HepG2 (cell line): ENCODE results near the gene CDC25C. TPM values are rescaled to one million over a fixed set of nuclear protein-coding genes. Genes with fewer than 3 reads are reported as not detected.

Experiments
- ATAC-seq: fragments of 200-7000 bp; cut with Tn5 transposase; 3 replicates; pipeline ENCODE4 v1.9.1; 2020; ENCODE audit warnings: mild to moderate bottlenecking, moderate library complexity
- BruUV-seq: library from RNA; stranded (reverse); fragments of 400-500 nt; replicated peaks from 2 replicates; lab custom pipeline; 2021; lab: Mats Ljungman, UMichigan
- CTCF ChIA-PET: fragments of 300-600 bp; formaldehyde crosslinking; extraction: SDS; loops from one replicate; lab custom pipeline; 2021; ENCODE audit warnings: low total read pairs, inconsistent platforms, low intra/inter-chr PET ratio; lab: Yijun Ruan, JAX
- POLR2A ChIA-PET: fragments of 350-600 bp; sonication (Branson Sonifier 250); formaldehyde crosslinking; loops from one replicate; lab custom pipeline; 2020; ENCODE audit warnings: antibody characterized with exemption, inconsistent platforms; lab: Yijun Ruan, JAX
- DNase-seq: peaks from one replicate; pipeline ENCODE4 v3.0.0-alpha.2; 2015; ENCODE audit warnings: low spot score
- FAIRE-seq: peaks from 3 replicates; lab custom pipeline; 2011; peaks lifted over from hg19 to GRCh38; lab: Jason Lieb, UNC
- H2AFZ ChIP-seq: one replicate; pipeline ENCODE4 v1.6.1; 2011; ENCODE audit warnings: low read length, inconsistent platforms
- H3K27ac ChIP-seq: fragments of 300-600 bp; 3 replicates; pipeline ENCODE4 v1.8.0; 2011; ENCODE audit warnings: mixed run types, mild to moderate bottlenecking, mixed read lengths, low read length, inconsistent platforms; ENCODE audit not compliant: insufficient read depth; ENCODE audit errors: extremely low read length
- H3K27me3 ChIP-seq, 2 experiments: fragments of 200-600 bp in 1 of 2; 2 replicates in 1 of 2; 3 replicates in 1 of 2; pipeline versions ENCODE4 v1.6.0 to v1.8.0; 2011; ENCODE audit warnings: low read length in 2 of 2, mild to moderate bottlenecking in 2 of 2, moderate library complexity in 2 of 2, inconsistent platforms in 1 of 2; ENCODE audit not compliant: insufficient read depth in 2 of 2, control insufficient read depth in 1 of 2
- H3K36me3 ChIP-seq, 2 experiments: fragments of 200-600 bp in 1 of 2; replicated peaks in 1 of 2; 2 replicates in 1 of 2; 3 replicates in 1 of 2; pipeline versions ENCODE4 v1.5.1 to v1.8.0; 2011; ENCODE audit warnings: low read length in 2 of 2, inconsistent platforms in 1 of 2; ENCODE audit not compliant: insufficient read depth in 2 of 2, control insufficient read depth in 1 of 2
- H3K4me1 ChIP-seq: 2 replicates; pipeline ENCODE4 v1.5.1; 2012; ENCODE audit warnings: low read length, inconsistent platforms; ENCODE audit not compliant: insufficient read depth
- H3K4me2 ChIP-seq: 2 replicates; pipeline ENCODE4 v1.6.0; 2011; ENCODE audit warnings: low read depth, low read length, inconsistent platforms
- H3K4me3 ChIP-seq, 3 experiments: fragments of 200-600 bp in 1 of 3; sonication (generic), shearing (Covaris generic) in 1 of 3; replicated peaks in 1 of 3; 2 replicates each; pipeline ENCODE4 v1.5.1; 2011 to 2016; ENCODE audit warnings: low read length in 3 of 3, inconsistent platforms in 2 of 3, low read depth in 2 of 3, mild to moderate bottlenecking in 2 of 3, control low read depth in 1 of 3, mixed read lengths in 1 of 3; ENCODE audit not compliant: insufficient read depth in 1 of 3
- H3K79me2 ChIP-seq: one replicate; pipeline ENCODE4 v1.6.1; 2011; ENCODE audit warnings: low read length, inconsistent platforms; ENCODE audit not compliant: insufficient read depth
- H3K9ac ChIP-seq: 2 replicates; pipeline ENCODE4 v1.6.0; 2011; ENCODE audit warnings: mild to moderate bottlenecking, low read depth, low read length, inconsistent platforms; ENCODE audit not compliant: insufficient read depth
- H3K9me3 ChIP-seq: 2 replicates; pipeline ENCODE4 v1.5.1; 2012; ENCODE audit warnings: mild to moderate bottlenecking, low read length
- H4K20me1 ChIP-seq: 2 replicates; pipeline ENCODE4 v1.6.0; 2011; ENCODE audit warnings: inconsistent platforms, mild to moderate bottlenecking, low read length, moderate library complexity; ENCODE audit not compliant: insufficient read depth
- DR1 ChIP-seq: sonication (generic); formaldehyde crosslinking; IDR thresholded peaks from 2 replicates; pipeline ENCODE4 v1.8.0; 2021; ENCODE audit warnings: mild to moderate bottlenecking, missing genetic modification reagents, inconsistent platforms
- FOXA3 ChIP-seq: IDR thresholded peaks from 2 replicates; pipeline ENCODE4 v1.6.1; 2016; ENCODE audit warnings: missing genetic modification reagents, missing compliant biosample characterization
- GATAD1 ChIP-seq: IDR thresholded peaks from 2 replicates; pipeline ENCODE4 v1.6.1; 2016; ENCODE audit warnings: missing genetic modification reagents, missing compliant biosample characterization
- MIER2 ChIP-seq: IDR thresholded peaks from 2 replicates; pipeline ENCODE4 v1.6.1; 2016; ENCODE audit warnings: missing biosample characterization, missing genetic modification reagents
- PLSCR1 ChIP-seq: sonication (generic); formaldehyde crosslinking; IDR thresholded peaks from 2 replicates; pipeline ENCODE4 v1.5.0; 2020; ENCODE audit warnings: missing genetic modification reagents, mild to moderate bottlenecking, borderline replicate concordance
- RELA ChIP-seq: sonication (generic); formaldehyde crosslinking; IDR thresholded peaks from 2 replicates; pipeline ENCODE4 v1.4.0; 2020; ENCODE audit warnings: missing genetic modification reagents
- RFX3 ChIP-seq: IDR thresholded peaks from 2 replicates; pipeline ENCODE4 v1.6.1; 2016; ENCODE audit warnings: missing biosample characterization, missing genetic modification reagents
- SKIL ChIP-seq: sonication (generic); formaldehyde crosslinking; IDR thresholded peaks from 2 replicates; pipeline ENCODE4 v1.8.0; 2022; ENCODE audit warnings: missing genetic modification reagents, mild to moderate bottlenecking, moderate library complexity, borderline replicate concordance
- SP140L ChIP-seq: sonication (generic); formaldehyde crosslinking; IDR thresholded peaks from 2 replicates; pipeline ENCODE4 v1.4.0; 2020; ENCODE audit warnings: missing genetic modification reagents, borderline replicate concordance
- TBL1XR1 ChIP-seq: fragments of 150-350 bp; IDR thresholded peaks from 2 replicates; pipeline ENCODE4 v1.6.1; 2014; ENCODE audit warnings: borderline replicate concordance, low read length; ENCODE audit not compliant: partially characterized antibody
- ZKSCAN5 ChIP-seq: sonication (generic); formaldehyde crosslinking; IDR thresholded peaks from 2 replicates; pipeline ENCODE4 v1.5.1; 2020; ENCODE audit warnings: mild to moderate bottlenecking, missing genetic modification reagents
- ZNF230 ChIP-seq: sonication (generic); formaldehyde crosslinking; IDR thresholded peaks from 2 replicates; pipeline ENCODE4 v1.4.0; 2020; ENCODE audit warnings: mild to moderate bottlenecking, missing genetic modification reagents
- ZNF260 ChIP-seq: sonication (generic); formaldehyde crosslinking; IDR thresholded peaks from 2 replicates; pipeline ENCODE4 v1.4.0; 2020; ENCODE audit warnings: missing genetic modification reagents, low read depth, mild to moderate bottlenecking, borderline replicate concordance
- ZNF280D ChIP-seq: sonication (generic); formaldehyde crosslinking; IDR thresholded peaks from 2 replicates; pipeline ENCODE4 v1.5.1; 2020; ENCODE audit warnings: mild to moderate bottlenecking, missing genetic modification reagents
- WGBS: methylation state at CpG from one replicate; pipeline ENCODE4 v1.1.6; 2017; ENCODE audit warnings: low lambda C conversion rate; 5-methylcytosine and 5-hydroxymethylcytosine counted together
- in situ Hi-C: cut with HindIII; loops from 2 replicates; pipeline ENCODE4 v1.10.0; 2017; ENCODE audit warnings: low pct_unique_long_range_greater_than_20kb; ENCODE audit not compliant: extremely low pct_ligation_motif_present
- intact Hi-C: fragments of 100-400 bp; cut with micrococcal nuclease; formaldehyde crosslinking; loops from one replicate; pipeline ENCODE4 v1.10.0; 2022; ENCODE audit not compliant: unreplicated experiment
- polyA plus RNA-seq, 8 experiments: library from polyadenylated mRNA; depleted of rRNA in 3 of 8; stranded (reverse) in 7 of 8; unstranded in 1 of 8; fragments of >200 nt; fragmentation: Illumina TruSeq in 4 of 8; extraction: Trizol in 4 of 8; gene quantifications; 2 replicates each; pipeline versions ENCODE4 v1.2.1 to v1.2.3, GENCODE V29; 2011 to 2016; ENCODE audit warnings: low read depth in 4 of 8, missing spikeins in 1 of 8, mixed read lengths in 1 of 8; ENCODE audit not compliant: insufficient read depth in 1 of 8
- total RNA-seq, 5 experiments: library from RNA; depleted of rRNA; stranded (reverse); fragments of >200 nt; fragmentation: Illumina TruSeq; extraction: Trizol; gene quantifications; 2 replicates each; pipeline ENCODE4 v1.2.3, GENCODE V29; 2016; ENCODE audit warnings: low read depth in 1 of 5

The CDC25C gene
- total and polyA plus RNA-seq, 2 of the 13 experiments (the other 11 are each of a cell fraction or from before 2014, with no cell fraction given) = 17.7 to 27.6 TPM

GRCh38 chr5:138303372-138303771, 28.2 kb downstream of the CDC25C start:
- intact Hi-C loops = no loop called here
- Histone ChIP-seq H3K9ac (no peak overlapping the region), H4K20me1 (no peaks in the 10 kb centered on the region), H3K4me1 (peaks cover 9% of the 10 kb centered on the region), H3K79me2 (no peaks in the 10 kb centered on the region), H3K4me3 (no peak overlapping the region), H3K9me3 (no peaks in the 10 kb centered on the region)
- DNase-seq = no peak
- TF ChIP-seq TBL1XR1 = no peak
- TF ChIP-seq ZNF260 (CRISPR knock-in tag) = no peak
- TF ChIP-seq, all 625 proteins: peak for 0
- ChIA-PET POLR2A (no interaction called here), CTCF (no interaction called here)
- H2AFZ ChIP-seq = no peak overlapping the region
- ATAC-seq (no peak), FAIRE-seq (no peak)
- H3K36me3 ChIP-seq = peaks cover 5 to 22% of the 10 kb centered on the region in 2 experiments; a peak in 3 of 5 replicates
- H3K27ac ChIP-seq = no peak overlapping the region
- H3K4me2 ChIP-seq = no peak overlapping the region
- in situ Hi-C loops = no loop called here
- 94% methylated on average over 6 of the region's 6 CpGs for WGBS
- no TSS peak for BruUV-seq
- no peaks in the 10 kb centered on the region for H3K27me3 ChIP-seq

DNA sequence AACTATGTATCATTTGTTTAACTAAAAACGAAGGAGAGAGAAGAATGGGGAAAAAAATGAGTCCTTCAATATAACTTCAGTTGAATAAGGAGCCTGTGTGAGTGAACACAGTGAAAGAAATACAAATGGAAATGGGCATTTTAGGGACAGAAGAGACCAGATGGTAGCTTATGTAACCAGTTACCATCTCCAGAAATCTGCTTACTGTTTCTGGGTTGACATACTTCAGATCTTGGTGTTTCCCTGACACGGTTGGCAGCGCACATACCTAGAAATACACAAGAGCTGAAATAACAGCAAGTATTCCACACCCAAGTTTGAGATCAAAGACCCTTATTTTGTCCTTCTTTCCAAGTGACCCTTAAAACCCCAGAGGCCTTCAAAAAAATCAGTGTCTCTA, 42.3 kb downstream of the CDC25C start:
- Histone ChIP-seq H3K4me3 (no peak overlapping the region), H2AFZ (no peak overlapping the region), H3K27me3 (no peaks in the 10 kb centered on the region), H3K9ac (no peak overlapping the region), H3K27ac (no peak overlapping the region), H3K36me3 (peaks cover 9 to 51% of the 10 kb centered on the region in 2 experiments; a peak in 4 of 5 replicates), H3K4me1 (no peaks in the 10 kb centered on the region), H4K20me1 (no peaks in the 10 kb centered on the region), H3K9me3 (no peaks in the 10 kb centered on the region), H3K4me2 (no peak overlapping the region), H3K79me2 (no peaks in the 10 kb centered on the region)
- DNase-seq (no peak), ATAC-seq (no peak), FAIRE-seq (no peak)
- BruUV-seq = no TSS peak
- intact Hi-C loops (no loop called here), in situ Hi-C loops (no loop called here)
- POLR2A ChIA-PET = no interaction called here
- CTCF ChIA-PET = no interaction called here
- 91% methylated on average over 3 of the region's 3 CpGs for WGBS
- TF ChIP-seq ZNF280D (CRISPR knock-in tag) (no peak), DR1 (CRISPR knock-in tag) (no peak), MIER2 (no peak), SKIL (CRISPR knock-in tag) (no peak), ZKSCAN5 (CRISPR knock-in tag) (no peak), RFX3 (CRISPR knock-in tag) (no peak), GATAD1 (CRISPR knock-in tag) (no peak), SP140L (no peak), ZNF230 (CRISPR knock-in tag) (no peak), FOXA3 (CRISPR knock-in tag) (no peak), RELA (CRISPR knock-in tag) (no peak), PLSCR1 (no peak)
